ENCODE data around the gene RAMP1. TPM values are rescaled to one million over a fixed set of nuclear protein-coding genes. Genes with fewer than 3 reads are reported as not detected.

The RAMP1 gene
- 29.3 TPM for total RNA-seq

DNA sequence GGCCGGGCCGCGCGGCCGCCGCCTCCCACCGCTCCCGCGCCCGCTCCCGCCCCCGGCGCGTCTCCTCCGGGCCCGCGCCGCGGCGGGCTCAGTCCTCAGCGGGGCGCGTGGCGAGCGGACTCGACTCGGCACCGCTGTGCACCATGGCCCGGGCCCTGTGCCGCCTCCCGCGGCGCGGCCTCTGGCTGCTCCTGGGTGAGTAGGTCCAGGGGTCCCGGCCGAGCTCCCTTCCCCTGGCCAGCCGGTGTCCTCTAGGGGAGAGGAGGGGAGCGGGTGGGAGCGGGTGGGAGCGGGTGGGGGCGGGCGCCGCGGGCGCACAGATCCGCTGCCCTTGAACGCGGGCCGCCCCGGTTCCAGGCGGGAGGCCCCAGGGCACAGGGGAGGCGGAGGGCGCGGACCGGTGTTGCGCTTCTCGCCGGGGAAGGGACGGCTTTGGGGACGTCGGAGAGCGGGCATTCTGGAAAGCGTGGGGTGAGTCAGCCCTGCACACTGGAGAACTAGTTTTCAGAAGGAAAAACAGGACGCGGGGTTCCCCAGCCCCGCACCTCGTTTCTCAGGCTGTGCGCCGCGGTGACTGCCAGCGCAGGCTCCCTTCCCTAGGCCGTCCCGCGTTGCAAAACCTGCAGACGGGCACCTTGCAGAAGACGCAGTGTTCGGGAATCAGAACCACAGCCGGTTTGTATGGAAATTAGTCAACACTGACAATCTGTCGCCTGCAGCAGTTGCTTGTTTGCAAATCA is at the start of gene RAMP1:
Gene RAMP1 (plus strand): TSS at position 91 of the 740 bp plus-strand sequence. CDS start 53 bp downstream, at position 144.

Small RNA genes lying within 50 kb of the gene (small RNA-seq; reads per million reads assigned to genes)
- not detected for gene RF00157

Other genes starting within 250 kb of the RAMP1 start
- gene LRRFIP1, start 232.0 kb upstream of the RAMP1 start, total RNA-seq = 36.9 TPM
- gene RBM44, start 60.8 kb upstream of the RAMP1 start, total RNA-seq = 2.8 TPM
- 50.3 TPM for gene UBE2F, start 107.4 kb downstream of the RAMP1 start, total RNA-seq
- 11.1 TPM for gene SCLY, start 201.4 kb downstream of the RAMP1 start, total RNA-seq
- gene ESPNL, start 240.7 kb downstream of the RAMP1 start, total RNA-seq = 0.23 TPM

Data from diencephalon (tissue), 1 donor.